Measurements from ENCODE around the gene PDSS2. TPM values are rescaled to one million over a fixed set of nuclear protein-coding genes. Genes with fewer than 3 reads are reported as not detected.
"Not testable (repeated sequence)": the region's sequence is repeated elsewhere in the genome, so short reads cannot be mapped to it uniquely, and the experiment has no call there.

The PDSS2 gene
- total RNA-seq, 6 experiments from 2014 or later: 13.3 to 16.9 (median 14.6) TPM

GRCh38 chr6:107304421-107305025 is 154.8 kb downstream of the PDSS2 start:
- DNase-seq: peak; percentile 25
- H3K27ac Mint-ChIP-seq: no peak overlapping the region
- no peaks in the 10 kb centered on the region for H3K9me3 Mint-ChIP-seq
- peaks cover 25% of the 10 kb centered on the region for H3K4me1 Mint-ChIP-seq (ENCODE audit: low read depth)
- no peak for TF ChIP-seq CTCF (IDR thresholded peaks at IDR 0.05)
- H3K4me3 Mint-ChIP-seq: no peak overlapping the region
- H3K36me3 Mint-ChIP-seq (ENCODE audit: low read depth): no peaks in the 10 kb centered on the region
- no peaks in the 10 kb centered on the region; the same call in 1 of the 2 replicates for H3K27me3 Mint-ChIP-seq (ENCODE audit: insufficient read depth)

DNA sequence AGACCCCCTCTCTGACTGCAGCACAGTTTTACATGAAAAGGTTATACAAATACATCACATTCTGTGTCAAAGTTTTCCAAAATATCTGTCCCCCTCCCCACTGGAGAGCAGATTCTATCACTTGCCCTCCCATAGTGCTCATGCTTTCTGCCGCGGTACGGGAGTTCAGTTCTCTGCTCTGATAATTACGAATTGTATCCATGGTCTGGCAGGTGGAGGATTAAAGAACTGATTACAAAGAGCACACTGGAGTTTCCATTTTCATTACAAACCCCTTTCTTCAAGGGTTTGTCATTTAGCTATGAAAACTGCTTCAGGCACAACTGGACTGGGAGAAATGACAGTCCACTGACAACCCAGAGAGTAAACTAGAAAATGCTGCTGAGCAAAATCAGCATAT is 166.0 kb downstream of the PDSS2 start:
- Mint-ChIP-seq H3K36me3 (ENCODE audit: low read depth) (peaks cover 3% of the 10 kb centered on the region; the same call in 1 of the 2 replicates), H3K27me3 (ENCODE audit: insufficient read depth) (no peaks in the 10 kb centered on the region; the same call in 1 of the 2 replicates), H3K4me3 (no peak overlapping the region), H3K27ac (no peak overlapping the region), H3K9me3 (no peaks in the 10 kb centered on the region), H3K4me1 (ENCODE audit: low read depth) (peaks cover 16% of the 10 kb centered on the region)
- no peak for TF ChIP-seq CTCF (IDR thresholded peaks at IDR 0.05)
- DNase-seq: no peak

GRCh38 chr6:107292715-107293271 is 166.6 kb downstream of the PDSS2 start:
- peaks cover 16% of the 10 kb centered on the region for H3K4me1 Mint-ChIP-seq (ENCODE audit: low read depth)
- H3K27ac Mint-ChIP-seq: no peak overlapping the region
- no peak overlapping the region for H3K4me3 Mint-ChIP-seq
- H3K36me3 Mint-ChIP-seq (ENCODE audit: low read depth): peaks cover 5% of the 10 kb centered on the region; the same call in 1 of the 2 replicates
- no peak for DNase-seq
- TF ChIP-seq CTCF (IDR thresholded peaks at IDR 0.05): no peak
- no peaks in the 10 kb centered on the region for H3K9me3 Mint-ChIP-seq
- no peaks in the 10 kb centered on the region; the same call in 1 of the 2 replicates for H3K27me3 Mint-ChIP-seq (ENCODE audit: insufficient read depth)

GRCh38 chr6:107290491-107290890 is 168.9 kb downstream of the PDSS2 start:
- no peak overlapping the region for H3K27ac Mint-ChIP-seq
- no peak overlapping the region for H3K4me3 Mint-ChIP-seq
- no peak for DNase-seq
- H3K36me3 Mint-ChIP-seq (ENCODE audit: low read depth): peaks cover 5% of the 10 kb centered on the region; the same call in 1 of the 2 replicates
- TF ChIP-seq CTCF (IDR thresholded peaks at IDR 0.05): no peak
- no peaks in the 10 kb centered on the region; the same call in 1 of the 2 replicates for H3K27me3 Mint-ChIP-seq (ENCODE audit: insufficient read depth)
- H3K9me3 Mint-ChIP-seq: no peaks in the 10 kb centered on the region
- peaks cover 8% of the 10 kb centered on the region; the same call in 1 of the 2 replicates for H3K4me1 Mint-ChIP-seq (ENCODE audit: low read depth)

GRCh38 chr6:107289258-107289657 is 170.1 kb downstream of the PDSS2 start:
- H3K27ac Mint-ChIP-seq; H3K4me1 Mint-ChIP-seq (ENCODE audit: low read depth); H3K4me3 Mint-ChIP-seq; H3K9me3 Mint-ChIP-seq; DNase-seq; H3K36me3 Mint-ChIP-seq (ENCODE audit: low read depth); H3K27me3 Mint-ChIP-seq (ENCODE audit: insufficient read depth): not testable (repeated sequence)

DNA sequence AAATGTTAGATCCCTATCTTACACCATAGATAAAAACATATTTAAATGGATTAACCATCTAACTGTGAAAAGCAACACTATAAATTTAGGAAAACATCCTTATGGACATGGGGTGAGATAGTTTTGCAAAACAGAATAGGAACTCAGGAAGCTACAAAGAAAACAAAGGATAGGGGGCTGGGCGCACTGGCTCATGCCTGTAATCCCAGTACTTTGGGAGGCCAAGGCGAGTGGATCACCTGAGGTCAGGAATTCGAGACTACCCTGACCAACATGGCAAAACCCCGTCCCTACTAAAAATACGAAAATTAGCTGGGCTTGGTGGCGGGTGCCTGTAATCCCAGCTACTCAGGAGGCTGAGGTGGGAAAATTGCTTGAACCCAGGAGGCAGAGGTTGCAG is 173.7 kb downstream of the PDSS2 start:
- H3K4me3 Mint-ChIP-seq: not testable (repeated sequence)

More for the DNA sequence above, 173.7 kb downstream of the PDSS2 start:
- not testable (repeated sequence) for H3K27ac Mint-ChIP-seq; H3K4me1 Mint-ChIP-seq (ENCODE audit: low read depth); H3K27me3 Mint-ChIP-seq (ENCODE audit: insufficient read depth); DNase-seq; H3K36me3 Mint-ChIP-seq (ENCODE audit: low read depth); H3K9me3 Mint-ChIP-seq

Data from HFFc6 (cell line).